Natural killer cell (primary cell): ENCODE data around the gene ATAD1. TPM values are rescaled to one million over a fixed set of nuclear protein-coding genes. Genes with fewer than 3 reads are reported as not detected.
"Not testable (repeated sequence)": the region's sequence is repeated elsewhere in the genome, so short reads cannot be mapped to it uniquely, and the experiment has no call there.

Experiments
- ATAC-seq, 3 donors: fragments of 150-1000 bp in 2 of 3; fragments of 200-7000 bp in 1 of 3; cut with Tn5 transposase; 1 replicate in 1 of 3; 2 replicates in 2 of 3; pipeline ENCODE4 v1.10.0; 2021; ENCODE audit warnings: mild to moderate bottlenecking in 2 of 3, moderate library complexity in 2 of 3
- DNase-seq, 2 donors: peaks; one replicate each; pipeline versions ENCODE4 v3.0.0 to v3.0.0-alpha.2; 2013 to 2021; ENCODE audit warnings: mixed read lengths in 1 of 2
- H3K27ac ChIP-seq: one replicate; pipeline ENCODE4 v1.5.1; 2013; ENCODE audit warnings: mild to moderate bottlenecking, low read length
- H3K27me3 ChIP-seq: one replicate; pipeline ENCODE4 v1.6.1; 2013; ENCODE audit warnings: low read length; ENCODE audit not compliant: control insufficient read depth, insufficient read depth
- H3K36me3 ChIP-seq: one replicate; pipeline ENCODE4 v1.6.1; 2013; ENCODE audit warnings: low read length; ENCODE audit not compliant: control insufficient read depth, insufficient read depth
- H3K4me1 ChIP-seq: one replicate; pipeline ENCODE4 v1.6.1; 2013; ENCODE audit warnings: low read length; ENCODE audit not compliant: control insufficient read depth, insufficient read depth
- H3K4me3 ChIP-seq: one replicate; pipeline ENCODE4 v1.5.1; 2013; ENCODE audit warnings: low read length
- H3K9me3 ChIP-seq: one replicate; pipeline ENCODE4 v1.6.1; 2013; ENCODE audit warnings: low read length; ENCODE audit not compliant: control insufficient read depth, insufficient read depth
- H3K27ac Mint-ChIP-seq, 2 donors: one replicate each; pipeline ENCODE4 v1.8.0; 2022; ENCODE audit warnings: mild to moderate bottlenecking in 2 of 2, mixed read lengths in 2 of 2, moderate library complexity in 1 of 2
- H3K27me3 Mint-ChIP-seq, 2 donors: one replicate each; pipeline ENCODE4 v1.8.0; 2022; ENCODE audit warnings: low read depth in 2 of 2, mixed read lengths in 2 of 2
- H3K36me3 Mint-ChIP-seq: one replicate; pipeline ENCODE4 v1.8.0; 2022; ENCODE audit warnings: mixed read lengths
- H3K4me1 Mint-ChIP-seq, 2 donors: one replicate each; pipeline ENCODE4 v1.8.0; 2022; ENCODE audit warnings: mixed read lengths in 2 of 2
- H3K4me3 Mint-ChIP-seq: one replicate; pipeline ENCODE4 v1.8.0; 2022; ENCODE audit warnings: mild to moderate bottlenecking, moderate library complexity, mixed read lengths
- H3K9me3 Mint-ChIP-seq, 2 donors: one replicate each; pipeline ENCODE4 v1.8.0; 2022; ENCODE audit warnings: mixed read lengths in 2 of 2
- WGBS: methylation state at CpG from one replicate; pipeline ENCODE4 v1.1.7; 2013; ENCODE audit warnings: missing lambda C conversion rate; ENCODE audit not compliant: insufficient coverage; 5-methylcytosine and 5-hydroxymethylcytosine counted together
- intact Hi-C: fragments of 100-400 bp; cut with micrococcal nuclease; formaldehyde crosslinking; loops from one replicate; pipeline ENCODE4 v1.14.2; 2022
- total RNA-seq, 4 donors: library from RNA; stranded (reverse); fragments of 120-200 nt in 1 of 4; gene quantifications; one replicate each; pipeline versions ENCODE4 v1.2.3 to v1.2.4, GENCODE V29; 2013 to 2022
- TF ChIP-seq, protein P1 (sequence below): fragments of 200-600 bp; IDR thresholded peaks from one replicate; pipeline ENCODE4 v1.8.0; 2022; ENCODE audit warnings: antibody characterized with exemption

Gene ATAD1
- total RNA-seq, 3 donors from 2014 or later (not counting 1 experiment from before 2014, with no cell fraction given) = 37.5 to 55.2 (median 43.0) TPM

DNA sequence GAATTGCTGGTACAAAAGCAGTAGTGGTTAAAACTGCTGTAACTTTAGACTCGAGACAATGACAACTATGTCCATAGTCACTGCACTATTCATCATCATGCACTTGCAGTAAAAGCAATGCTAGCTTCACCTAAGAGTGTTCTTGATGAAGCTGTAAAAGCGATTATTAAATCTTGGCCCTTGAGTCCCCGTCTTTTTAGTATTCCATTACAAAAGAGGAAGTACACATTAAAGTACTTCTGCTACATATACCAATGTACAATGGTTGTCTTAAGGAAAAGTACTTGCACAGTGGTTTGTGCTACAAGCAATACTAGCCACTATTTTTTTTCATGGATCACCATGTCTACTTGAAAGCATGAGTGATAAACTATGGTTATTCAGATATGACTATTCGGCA lies 78.3 kb downstream of the ATAD1 start:
- Mint-ChIP-seq H3K4me1 (no peaks in the 10 kb centered on the region), H3K36me3 (no peaks in the 10 kb centered on the region), H3K9me3 (no peaks in the 10 kb centered on the region), H3K27me3 (peaks cover 5 to 9% of the 10 kb centered on the region in 2 donors), H3K4me3 (no peak overlapping the region), H3K27ac (no peak overlapping the region)
- intact Hi-C loops = loop anchor here (5.0 kb wide), 1 partner anchor 207 kb away; no protein-coding TSS in a partner anchor
- H3K27ac ChIP-seq = no peak overlapping the region
- H3K27me3 ChIP-seq = no peaks in the 10 kb centered on the region
- WGBS = 95% methylated on average over 3 of the region's 4 CpGs
- no peak overlapping the region for H3K4me3 ChIP-seq
- TF ChIP-seq, protein P1, sequence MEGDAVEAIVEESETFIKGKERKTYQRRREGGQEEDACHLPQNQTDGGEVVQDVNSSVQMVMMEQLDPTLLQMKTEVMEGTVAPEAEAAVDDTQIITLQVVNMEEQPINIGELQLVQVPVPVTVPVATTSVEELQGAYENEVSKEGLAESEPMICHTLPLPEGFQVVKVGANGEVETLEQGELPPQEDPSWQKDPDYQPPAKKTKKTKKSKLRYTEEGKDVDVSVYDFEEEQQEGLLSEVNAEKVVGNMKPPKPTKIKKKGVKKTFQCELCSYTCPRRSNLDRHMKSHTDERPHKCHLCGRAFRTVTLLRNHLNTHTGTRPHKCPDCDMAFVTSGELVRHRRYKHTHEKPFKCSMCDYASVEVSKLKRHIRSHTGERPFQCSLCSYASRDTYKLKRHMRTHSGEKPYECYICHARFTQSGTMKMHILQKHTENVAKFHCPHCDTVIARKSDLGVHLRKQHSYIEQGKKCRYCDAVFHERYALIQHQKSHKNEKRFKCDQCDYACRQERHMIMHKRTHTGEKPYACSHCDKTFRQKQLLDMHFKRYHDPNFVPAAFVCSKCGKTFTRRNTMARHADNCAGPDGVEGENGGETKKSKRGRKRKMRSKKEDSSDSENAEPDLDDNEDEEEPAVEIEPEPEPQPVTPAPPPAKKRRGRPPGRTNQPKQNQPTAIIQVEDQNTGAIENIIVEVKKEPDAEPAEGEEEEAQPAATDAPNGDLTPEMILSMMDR = no peak
- ATAC-seq (no peak), DNase-seq (no peak)
- H3K9me3 ChIP-seq = no peaks in the 10 kb centered on the region
- H3K36me3 ChIP-seq = no peaks in the 10 kb centered on the region
- H3K4me1 ChIP-seq = no peaks in the 10 kb centered on the region

- not testable (repeated sequence) for H3K4me1 ChIP-seq, ATAC-seq, H3K27ac Mint-ChIP-seq, H3K4me1 Mint-ChIP-seq, H3K9me3 Mint-ChIP-seq, H3K27me3 ChIP-seq, H3K36me3 ChIP-seq, H3K4me3 ChIP-seq, H3K36me3 Mint-ChIP-seq, H3K9me3 ChIP-seq, H3K27me3 Mint-ChIP-seq, H3K27ac ChIP-seq, H3K4me3 Mint-ChIP-seq, DNase-seq
- intact Hi-C loops = loop anchor here (5.0 kb wide), 1 partner anchor 206 kb away; no protein-coding TSS in a partner anchor
- no CpG with 5 or more reads among the region's 1 CpG for WGBS
Measured at GRCh38 chr10:87738253-87738652, 79.8 kb downstream of the ATAD1 start.

GRCh38 chr10:87734987-87735827 lies 82.8 kb downstream of the ATAD1 start:
- peak in 1 of 2 donors; percentile 25 for DNase-seq
- Mint-ChIP-seq H3K9me3 (no peaks in the 10 kb centered on the region), H3K4me1 (no peaks in the 10 kb centered on the region), H3K27me3 (peaks cover 0 to 7% of the 10 kb centered on the region in 2 donors), H3K27ac (no peak overlapping the region), H3K4me3 (no peak overlapping the region), H3K36me3 (no peaks in the 10 kb centered on the region)
- intact Hi-C loops = loop anchor here (5.0 kb wide), 1 partner anchor 203 kb away; no protein-coding TSS in a partner anchor
- Histone ChIP-seq H3K9me3 (no peaks in the 10 kb centered on the region), H3K36me3 (no peaks in the 10 kb centered on the region), H3K27me3 (no peaks in the 10 kb centered on the region), H3K27ac (no peak overlapping the region), H3K4me3 (no peak overlapping the region), H3K4me1 (no peaks in the 10 kb centered on the region)
- ATAC-seq = peak in 2 of 3 donors; percentile 55 to 71
- TF ChIP-seq, protein P1 = peak; percentile 67
- 48% methylated on average over 7 of the region's 7 CpGs for WGBS

GRCh38 chr10:87733081-87733480 lies 84.9 kb downstream of the ATAD1 start:
- WGBS = 89% methylated on average over 5 of the region's 5 CpGs
- Histone ChIP-seq H3K27me3 (no peaks in the 10 kb centered on the region), H3K9me3 (no peaks in the 10 kb centered on the region), H3K27ac (no peak overlapping the region), H3K4me1 (no peaks in the 10 kb centered on the region), H3K36me3 (no peaks in the 10 kb centered on the region), H3K4me3 (no peak overlapping the region)
- no peaks in the 10 kb centered on the region for H3K9me3 Mint-ChIP-seq
- no peaks in the 10 kb centered on the region for H3K4me1 Mint-ChIP-seq
- H3K27me3 Mint-ChIP-seq = peaks cover 0 to 7% of the 10 kb centered on the region in 2 donors
- DNase-seq (no peak), ATAC-seq (no peak)
- TF ChIP-seq, protein P1 = no peak
- H3K36me3 Mint-ChIP-seq = no peaks in the 10 kb centered on the region
- no peak overlapping the region for H3K4me3 Mint-ChIP-seq
- intact Hi-C loops = no loop called here
- no peak overlapping the region for H3K27ac Mint-ChIP-seq
